Measurements from ENCODE around the gene PLCXD1.
"Not testable (repeated sequence)": the region's sequence is repeated elsewhere in the genome, so short reads cannot be mapped to it uniquely, and the experiment has no call there.

GRCh38 chrX:232278-232655, 48.9 kb upstream of the PLCXD1 start:
- not testable (repeated sequence) for TF ChIP-seq MAX (IDR thresholded peaks at IDR 0.05); CTCF (IDR thresholded peaks at IDR 0.05; ENCODE audit: low read depth, low read length, missing input control); ATF3 (IDR thresholded peaks at IDR 0.05); SP1 (IDR thresholded peaks at IDR 0.05); FOXA1 (IDR thresholded peaks at IDR 0.05); GABPA (IDR thresholded peaks at IDR 0.05 in 1 of 2, conservative IDR thresholded peaks at IDR 0.05 in 1 of 2); YY1 (IDR thresholded peaks at IDR 0.05); ZBTB33 (IDR thresholded peaks at IDR 0.05); RAD21 (IDR thresholded peaks at IDR 0.05); REST (IDR thresholded peaks at IDR 0.05); EGR1 (IDR thresholded peaks at IDR 0.05; ENCODE audit: low read depth in 2 of 2); JUND (IDR thresholded peaks at IDR 0.05)

Data from liver (tissue), 3 donors.